IPS-20b (cell line): Measurements from ENCODE around the gene CYRIA.

Experiments
- H3K27ac ChIP-seq: one replicate; pipeline ENCODE4 v1.5.1; 2013; ENCODE audit warnings: low read length
- H3K27me3 ChIP-seq: 2 replicates; pipeline ENCODE4 v1.6.1; 2013; ENCODE audit warnings: mild to moderate bottlenecking, low read length, inconsistent platforms; ENCODE audit not compliant: insufficient read depth
- H3K36me3 ChIP-seq: 2 replicates; pipeline ENCODE4 v1.6.1; 2013; ENCODE audit warnings: low read depth, mild to moderate bottlenecking, inconsistent platforms, low read length, moderate library complexity; ENCODE audit not compliant: insufficient read depth
- H3K4me1 ChIP-seq: 2 replicates; pipeline ENCODE4 v1.6.1; 2013; ENCODE audit warnings: mild to moderate bottlenecking, control low read depth, inconsistent platforms, low read length, moderate library complexity; ENCODE audit not compliant: insufficient read depth
- H3K4me3 ChIP-seq: 2 replicates; pipeline ENCODE4 v1.5.1; 2013; ENCODE audit warnings: mild to moderate bottlenecking, low read length, inconsistent platforms
- H3K9ac ChIP-seq: 2 replicates; pipeline ENCODE4 v1.6.1; 2013; ENCODE audit warnings: low read depth, mild to moderate bottlenecking, inconsistent platforms, low read length, moderate library complexity
- H3K9me3 ChIP-seq: 2 replicates; pipeline ENCODE4 v1.6.1; 2013; ENCODE audit warnings: mild to moderate bottlenecking, low read depth, low read length, inconsistent platforms; ENCODE audit not compliant: insufficient read depth

The CYRIA gene

GRCh38 chr2:16633621-16634430 lies 31.8 kb downstream of the CYRIA start:
- no peaks in the 10 kb centered on the region for H3K36me3 ChIP-seq
- H3K9ac ChIP-seq: no peak overlapping the region
- H3K27me3 ChIP-seq: no peaks in the 10 kb centered on the region
- no peaks in the 10 kb centered on the region for H3K9me3 ChIP-seq
- H3K27ac ChIP-seq: no peak overlapping the region
- peaks cover 6% of the 10 kb centered on the region; the same call in 1 of the 2 replicates for H3K4me1 ChIP-seq
- no peak overlapping the region for H3K4me3 ChIP-seq

DNA sequence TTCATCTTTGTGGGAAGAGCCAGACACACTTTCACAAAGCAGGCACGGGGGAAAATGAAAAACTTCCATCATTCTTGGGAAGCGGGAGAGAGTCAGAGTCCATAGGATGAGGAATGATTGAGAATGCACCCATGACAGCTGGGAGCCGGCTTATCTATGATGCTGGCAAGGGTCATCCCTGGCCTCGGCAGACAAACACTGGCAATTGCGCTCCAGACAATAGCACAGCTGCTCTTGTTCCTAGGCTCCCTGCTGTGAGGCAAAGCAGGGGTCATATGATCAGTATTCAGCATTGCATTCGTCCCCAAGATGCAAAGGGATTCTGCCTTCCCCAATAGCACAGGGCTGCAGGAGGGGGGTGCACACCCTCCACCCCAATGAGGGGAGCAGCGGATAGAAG lies 33.0 kb downstream of the CYRIA start:
- no peak overlapping the region for H3K9ac ChIP-seq
- H3K27me3 ChIP-seq: no peaks in the 10 kb centered on the region
- H3K4me3 ChIP-seq: no peak overlapping the region
- H3K4me1 ChIP-seq: peaks cover 6% of the 10 kb centered on the region; the same call in 1 of the 2 replicates
- H3K9me3 ChIP-seq: no peaks in the 10 kb centered on the region
- H3K27ac ChIP-seq: no peak overlapping the region
- H3K36me3 ChIP-seq: no peaks in the 10 kb centered on the region

DNA sequence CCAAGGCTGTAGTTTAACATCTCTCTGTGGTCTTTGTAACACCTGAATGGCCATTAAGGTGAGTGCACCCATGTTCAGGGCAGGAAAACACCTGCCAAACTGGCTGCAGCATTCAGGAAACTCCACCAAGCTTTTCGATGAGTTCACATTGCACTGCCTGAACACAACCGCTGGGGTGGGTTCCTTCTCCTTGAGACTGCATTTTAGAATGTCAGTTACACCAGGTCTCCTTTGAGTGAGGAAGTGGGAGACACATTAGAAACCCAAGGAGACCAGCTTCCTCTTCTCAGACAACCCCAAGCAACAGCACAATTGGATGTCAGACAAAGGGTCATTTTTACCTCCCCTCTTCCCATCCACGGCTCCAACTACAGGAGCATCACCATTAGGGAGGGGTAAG lies 35.2 kb downstream of the CYRIA start:
- no peak overlapping the region for H3K4me3 ChIP-seq
- H3K36me3 ChIP-seq: no peaks in the 10 kb centered on the region
- no peaks in the 10 kb centered on the region for H3K9me3 ChIP-seq
- H3K27me3 ChIP-seq: no peaks in the 10 kb centered on the region
- H3K9ac ChIP-seq: no peak overlapping the region
- H3K27ac ChIP-seq: no peak overlapping the region
- peaks cover 10% of the 10 kb centered on the region; the same call in 1 of the 2 replicates for H3K4me1 ChIP-seq

DNA sequence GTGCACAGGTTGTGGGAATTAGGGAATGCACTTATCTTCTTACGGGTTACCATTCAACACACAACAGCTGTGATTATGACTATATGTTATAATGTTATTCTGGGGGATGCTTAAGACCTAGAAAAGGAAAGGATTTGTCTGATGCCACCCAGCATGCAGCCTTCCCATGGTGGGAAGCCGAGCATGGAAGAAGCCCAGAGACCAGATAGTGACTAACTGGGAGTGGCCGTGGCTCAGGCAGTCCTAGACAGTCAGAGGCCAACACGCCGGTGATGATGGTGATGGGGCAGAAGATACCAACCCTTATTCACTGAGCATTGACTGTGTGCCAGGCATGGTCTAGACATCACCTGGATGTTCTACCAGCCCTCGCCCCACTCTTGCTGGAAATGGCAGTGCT lies 35.9 kb downstream of the CYRIA start:
- H3K4me1 ChIP-seq: peaks cover 17% of the 10 kb centered on the region; the same call in 1 of the 2 replicates
- H3K9me3 ChIP-seq: no peaks in the 10 kb centered on the region
- no peaks in the 10 kb centered on the region for H3K36me3 ChIP-seq
- no peak overlapping the region for H3K4me3 ChIP-seq
- no peak overlapping the region for H3K9ac ChIP-seq
- no peak overlapping the region for H3K27ac ChIP-seq
- no peaks in the 10 kb centered on the region for H3K27me3 ChIP-seq

DNA sequence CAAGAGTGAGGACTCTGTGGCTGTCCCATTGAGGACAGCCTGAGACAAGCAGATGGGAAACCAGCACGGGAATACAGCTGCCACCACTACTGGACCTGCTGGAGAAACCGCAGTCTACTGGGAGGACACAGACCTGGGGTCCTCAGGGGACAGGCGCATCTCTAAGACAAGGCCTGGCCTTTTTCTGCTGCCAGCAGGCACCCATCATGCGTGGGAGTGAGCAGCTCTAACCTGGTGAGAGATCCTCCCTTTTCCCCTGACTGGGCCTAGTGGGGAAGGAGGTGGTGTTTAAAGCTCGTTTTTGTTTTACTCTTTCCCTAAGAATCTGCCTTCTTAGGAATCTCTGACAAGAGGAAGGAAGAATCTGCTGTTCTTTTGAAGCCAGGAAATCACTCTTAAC lies 36.6 kb downstream of the CYRIA start:
- Histone ChIP-seq H3K36me3 (no peaks in the 10 kb centered on the region), H3K4me1 (peaks cover 25% of the 10 kb centered on the region; the same call in 1 of the 2 replicates), H3K4me3 (no peak overlapping the region), H3K9ac (no peak overlapping the region), H3K9me3 (no peaks in the 10 kb centered on the region), H3K27me3 (no peaks in the 10 kb centered on the region), H3K27ac (no peak overlapping the region)

DNA sequence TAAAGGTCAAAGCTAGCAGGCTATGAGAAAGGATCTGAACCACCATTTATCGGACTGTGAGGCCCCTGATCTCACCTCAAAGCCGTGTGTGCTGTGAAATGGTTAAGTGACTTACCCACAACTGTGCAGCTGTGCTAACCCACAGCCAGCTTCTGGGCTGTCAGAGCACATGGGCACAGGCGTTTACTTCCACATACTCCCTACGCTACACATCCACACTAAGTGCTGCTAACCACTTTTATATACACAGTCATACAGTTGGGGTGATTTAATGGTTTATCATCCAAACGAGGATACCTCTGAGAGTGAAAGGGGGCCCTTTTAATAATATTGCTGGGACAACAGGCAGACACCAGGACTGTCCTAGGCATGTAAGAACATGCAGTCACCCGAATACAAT lies 37.3 kb downstream of the CYRIA start:
- Histone ChIP-seq H3K4me1 (peaks cover 25% of the 10 kb centered on the region; the same call in 1 of the 2 replicates), H3K36me3 (no peaks in the 10 kb centered on the region), H3K27ac (no peak overlapping the region), H3K27me3 (no peaks in the 10 kb centered on the region), H3K9me3 (no peaks in the 10 kb centered on the region), H3K9ac (no peak overlapping the region), H3K4me3 (no peak overlapping the region)

DNA sequence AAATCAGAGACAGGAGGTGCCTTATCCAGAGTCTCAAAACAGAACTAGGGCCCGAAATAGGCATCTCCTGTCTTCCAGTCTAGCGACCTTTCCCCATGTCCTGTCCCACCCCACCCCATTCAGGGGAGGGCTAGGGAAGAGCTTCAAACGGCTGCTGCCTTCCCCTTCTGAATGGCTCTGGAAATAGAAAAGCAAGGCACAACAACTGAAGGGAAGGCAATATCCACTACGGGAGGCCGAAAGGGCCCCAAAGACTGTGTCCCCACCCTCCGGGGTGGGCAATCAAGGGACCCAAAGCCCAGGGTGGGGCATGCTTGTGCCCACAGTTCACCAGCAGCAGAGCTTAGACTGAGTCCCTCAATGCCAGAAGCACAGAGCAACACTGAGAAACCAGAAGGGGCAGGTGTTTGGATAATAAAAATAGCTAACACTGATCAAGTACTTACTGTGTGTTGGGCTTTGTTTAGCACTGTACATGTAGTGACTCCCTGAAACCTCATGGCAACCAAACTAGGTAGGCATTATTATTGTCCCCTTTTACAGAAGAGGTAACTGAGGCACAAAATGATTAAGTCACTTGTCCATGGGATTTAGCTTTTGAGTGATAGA lies 38.5 kb downstream of the CYRIA start:
- Histone ChIP-seq H3K36me3 (no peaks in the 10 kb centered on the region), H3K9ac (no peak overlapping the region), H3K27me3 (no peaks in the 10 kb centered on the region), H3K27ac (no peak overlapping the region), H3K9me3 (no peaks in the 10 kb centered on the region), H3K4me3 (no peak overlapping the region), H3K4me1 (peaks cover 18% of the 10 kb centered on the region; the same call in 1 of the 2 replicates)

DNA sequence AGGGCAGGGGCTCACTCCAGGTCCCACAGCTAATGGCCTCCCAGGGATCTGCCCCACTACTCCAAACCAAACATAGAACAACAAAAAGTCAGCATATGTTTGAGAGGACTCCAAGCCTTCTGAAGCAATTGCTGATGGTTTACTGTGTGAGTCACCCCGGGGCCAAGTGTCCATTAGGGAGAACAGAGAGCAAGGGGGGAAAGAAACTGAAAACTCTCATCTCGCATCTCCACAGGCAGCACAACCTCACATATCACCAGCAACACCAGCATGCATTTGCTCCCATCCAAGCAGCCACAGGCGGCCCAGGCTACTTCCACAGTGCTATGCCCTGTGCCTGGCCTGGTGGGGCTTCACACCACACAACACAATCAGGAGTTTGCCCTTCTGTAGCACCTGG lies 39.1 kb downstream of the CYRIA start:
- no peak overlapping the region for H3K4me3 ChIP-seq
- peaks cover 18% of the 10 kb centered on the region; the same call in 1 of the 2 replicates for H3K4me1 ChIP-seq
- no peak overlapping the region for H3K9ac ChIP-seq

DNA sequence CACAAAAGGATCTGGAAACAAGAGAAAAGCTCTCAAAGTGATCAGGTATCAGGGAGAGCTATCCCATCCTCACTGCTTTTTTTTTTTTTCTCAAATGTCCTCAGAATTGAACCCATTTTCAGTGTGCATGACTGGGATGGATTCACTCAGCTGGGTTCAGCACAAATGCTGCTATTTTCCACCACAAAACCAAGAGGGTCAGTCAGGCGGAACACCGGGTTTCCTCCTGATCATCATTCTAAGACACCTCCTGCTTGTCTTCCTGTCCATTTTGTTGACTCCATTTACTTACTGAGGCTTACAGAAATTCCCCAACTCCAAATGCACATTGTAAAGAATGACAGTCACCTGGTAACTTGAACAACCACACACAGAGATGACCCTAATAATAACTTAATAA lies 39.9 kb downstream of the CYRIA start:
- Histone ChIP-seq H3K4me3 (no peak overlapping the region), H3K4me1 (peaks cover 18% of the 10 kb centered on the region; the same call in 1 of the 2 replicates), H3K27me3 (no peaks in the 10 kb centered on the region), H3K36me3 (no peaks in the 10 kb centered on the region), H3K9me3 (no peaks in the 10 kb centered on the region), H3K9ac (no peak overlapping the region), H3K27ac (peak overlapping the region; percentile 32)

More for the DNA sequence above, 39.1 kb downstream of the CYRIA start:
- Histone ChIP-seq H3K36me3 (no peaks in the 10 kb centered on the region), H3K27ac (no peak overlapping the region), H3K27me3 (no peaks in the 10 kb centered on the region), H3K9me3 (no peaks in the 10 kb centered on the region)

GRCh38 chr2:16625201-16625729 lies 40.4 kb downstream of the CYRIA start:
- H3K27me3 ChIP-seq: no peaks in the 10 kb centered on the region
- peak overlapping the region; percentile 32 for H3K27ac ChIP-seq
- H3K9me3 ChIP-seq: no peaks in the 10 kb centered on the region
- peak overlapping the region; percentile 5; the same call in 1 of the 2 replicates for H3K4me3 ChIP-seq
- no peak overlapping the region for H3K9ac ChIP-seq
- H3K4me1 ChIP-seq: peaks cover 18% of the 10 kb centered on the region; the same call in 1 of the 2 replicates
- H3K36me3 ChIP-seq: no peaks in the 10 kb centered on the region

DNA sequence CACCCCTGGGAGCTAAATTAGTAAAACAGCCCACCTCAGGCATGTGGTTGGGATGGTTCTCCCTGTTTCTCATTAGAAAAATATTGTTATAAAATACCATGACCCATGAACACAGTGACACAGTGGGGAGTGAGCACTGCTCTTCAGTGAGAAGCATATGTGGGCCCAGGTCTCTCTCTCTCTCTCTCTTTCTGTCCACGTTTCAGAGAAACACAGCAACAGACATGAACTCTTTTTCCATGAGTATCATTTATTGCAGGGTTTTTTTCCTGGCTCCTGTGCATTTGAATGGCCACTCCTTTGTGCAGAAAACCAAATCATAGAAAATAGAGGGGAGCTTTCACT lies 41.2 kb downstream of the CYRIA start:
- peaks cover 18% of the 10 kb centered on the region; the same call in 1 of the 2 replicates for H3K4me1 ChIP-seq
- H3K27ac ChIP-seq: no peak overlapping the region
- no peak overlapping the region for H3K4me3 ChIP-seq

More for the DNA sequence above, 41.2 kb downstream of the CYRIA start:
- H3K27me3 ChIP-seq: no peaks in the 10 kb centered on the region
- no peak overlapping the region for H3K9ac ChIP-seq
- H3K9me3 ChIP-seq: no peaks in the 10 kb centered on the region
- H3K36me3 ChIP-seq: no peaks in the 10 kb centered on the region
